Endothelial cell of hepatic sinusoid (primary cell): ENCODE results near the gene PRR5L.

Experiments
- in situ Hi-C: cut with HindIII; loops from 2 replicates; pipeline ENCODE4 v1.10.0; 2017; ENCODE audit warnings: low sequenced_read_pairs

Gene PRR5L

DNA sequence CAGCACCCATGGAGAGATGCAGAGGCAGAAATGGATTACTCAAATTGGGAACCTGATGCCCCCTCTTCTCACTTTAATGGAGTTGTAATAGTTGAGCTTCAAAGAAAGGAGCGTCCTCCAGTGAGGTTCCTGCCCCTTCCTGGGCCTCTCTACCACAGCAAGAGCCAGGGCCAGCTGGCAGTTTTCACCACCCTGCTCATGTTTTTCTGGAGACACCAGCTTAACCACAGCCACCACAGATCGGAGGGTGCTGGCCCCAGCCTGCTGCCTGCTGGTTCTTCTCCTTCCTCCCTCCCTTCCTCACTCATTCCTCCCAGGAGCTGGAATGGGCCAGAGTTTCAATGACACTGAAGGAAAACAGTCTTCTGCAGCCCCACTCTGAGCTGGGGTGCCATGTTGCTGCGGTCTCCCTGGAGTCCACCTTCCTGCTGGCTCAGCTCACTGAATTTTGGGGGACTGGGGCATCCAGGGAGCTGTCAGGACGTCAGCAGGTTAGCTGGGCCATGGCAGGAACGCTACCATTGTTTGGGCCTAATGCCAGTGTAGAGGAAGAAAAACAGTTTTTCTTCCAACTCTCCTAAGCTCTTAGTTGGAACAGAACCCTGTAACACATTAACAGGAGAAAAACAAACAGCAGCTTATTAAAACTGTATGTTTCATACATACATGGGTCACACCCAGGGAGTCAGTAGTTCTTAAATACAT lies 156.3 kb downstream of the PRR5L start:
- in situ Hi-C loops: no loop called here

DNA sequence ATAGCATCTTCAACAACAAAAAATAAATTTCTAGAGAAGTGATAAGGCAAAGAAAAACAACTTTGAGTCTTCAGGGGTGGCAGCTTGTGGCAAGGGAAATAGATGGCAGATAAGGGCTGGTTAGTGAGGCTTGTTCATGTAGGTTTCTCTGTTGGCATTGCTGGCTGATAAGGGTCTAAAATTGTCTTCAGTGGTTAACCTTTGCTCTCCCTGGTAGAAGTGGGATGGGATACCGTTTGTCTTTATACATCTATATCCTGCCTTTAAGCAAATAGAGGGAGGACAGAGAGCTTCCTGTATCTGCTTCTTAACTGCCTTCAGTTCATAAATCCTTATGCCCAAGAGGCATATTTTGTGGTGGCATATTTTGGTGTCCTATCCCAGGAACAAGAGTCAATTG lies 156.9 kb downstream of the PRR5L start:
- in situ Hi-C loops: no loop called here

DNA sequence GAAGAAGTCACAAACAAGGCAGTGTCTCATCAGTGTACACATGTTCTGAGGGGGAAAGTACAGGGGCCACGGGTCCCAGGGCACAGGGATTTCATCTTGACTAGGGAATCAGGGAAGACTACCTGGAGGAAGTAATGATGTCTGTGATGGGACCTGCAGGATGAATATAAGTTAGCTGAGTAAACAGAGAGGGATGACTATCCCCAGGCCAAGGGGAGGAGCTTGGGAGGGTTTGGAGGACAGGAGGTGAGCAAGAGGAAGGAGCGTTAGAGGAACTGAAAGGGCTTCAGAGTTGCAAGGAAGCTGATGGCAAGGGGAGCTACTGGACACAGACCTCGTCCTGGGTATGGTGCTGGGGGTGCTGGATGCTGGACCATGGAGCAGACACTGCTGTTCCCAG lies 157.6 kb downstream of the PRR5L start:
- in situ Hi-C loops: no loop called here

DNA sequence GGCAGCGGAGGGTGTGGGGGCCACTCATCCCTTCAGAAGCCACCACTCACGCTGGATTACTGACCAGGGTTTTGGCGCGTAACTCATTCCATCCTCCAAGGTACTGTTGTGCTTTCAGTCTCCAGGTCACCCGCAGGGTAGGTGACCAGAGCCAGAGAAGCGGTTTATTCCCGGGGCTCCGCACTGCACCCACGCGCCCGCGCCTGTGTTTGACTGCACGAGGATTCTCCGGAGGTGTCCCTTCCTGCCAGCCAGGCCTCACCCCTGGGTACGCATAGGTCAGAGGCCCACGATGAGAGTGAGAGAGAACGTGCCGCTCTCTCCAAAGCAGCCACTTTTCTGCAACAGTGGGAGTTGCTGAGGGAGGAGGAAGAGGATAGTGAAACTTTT lies 158.5 kb downstream of the PRR5L start:
- in situ Hi-C loops: no loop called here

DNA sequence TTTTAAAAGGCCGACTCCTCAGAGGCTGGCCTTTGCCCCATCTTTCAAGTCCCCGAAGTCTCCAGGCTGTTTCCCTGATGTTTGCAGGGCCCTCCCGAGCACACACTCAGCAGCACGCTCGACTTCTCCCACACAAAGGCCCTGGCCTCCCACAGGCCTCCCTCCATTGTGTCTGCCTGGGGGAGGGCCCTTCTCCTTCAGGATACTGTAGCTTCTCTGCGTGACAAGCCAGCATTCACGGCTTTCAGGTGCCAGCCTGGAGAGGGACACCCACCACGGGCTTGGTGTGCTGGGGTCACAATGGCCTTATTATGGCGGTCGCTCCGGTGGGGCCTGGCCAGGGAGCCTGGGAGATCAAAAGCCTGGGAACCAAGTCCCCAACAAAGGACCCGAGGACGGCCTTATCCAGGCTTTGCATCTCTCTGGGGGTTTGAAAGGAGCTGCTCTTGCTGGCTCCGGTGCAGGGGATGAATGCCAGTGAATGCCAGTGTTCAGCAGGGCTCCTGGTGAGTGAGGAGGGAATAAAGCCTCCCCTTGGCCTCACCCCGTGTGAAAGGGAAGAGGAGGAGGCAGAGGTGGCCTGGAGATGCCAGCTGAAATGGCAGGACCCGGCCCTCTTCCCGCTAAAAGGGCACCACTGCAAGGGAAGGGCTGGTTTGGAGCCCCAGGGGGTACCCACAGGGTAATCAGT lies 159.0 kb downstream of the PRR5L start:
- in situ Hi-C loops: no loop called here

DNA sequence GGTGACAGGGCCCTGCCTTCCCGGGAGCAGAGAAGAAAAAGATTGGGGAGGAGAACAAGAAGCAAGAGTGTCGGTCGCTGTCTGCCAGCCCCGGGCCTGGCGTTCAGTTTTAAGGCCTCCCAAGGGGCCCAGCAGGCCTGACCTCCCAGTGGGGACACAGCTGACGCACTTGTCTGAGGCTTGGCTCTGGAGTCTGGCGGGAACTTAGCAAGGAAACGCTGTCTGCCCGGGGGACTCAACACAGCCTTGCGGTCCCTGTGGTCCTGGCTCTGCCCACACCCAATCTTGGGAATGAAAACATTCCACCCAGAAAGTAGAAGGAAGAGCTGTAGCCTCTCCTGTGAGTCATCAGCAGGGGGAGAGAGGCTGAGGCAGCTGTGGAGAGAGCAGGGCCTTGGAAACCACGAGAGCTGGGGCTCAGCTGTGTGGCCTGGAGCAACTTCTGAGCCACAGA lies 159.6 kb downstream of the PRR5L start:
- in situ Hi-C loops: no loop called here

DNA sequence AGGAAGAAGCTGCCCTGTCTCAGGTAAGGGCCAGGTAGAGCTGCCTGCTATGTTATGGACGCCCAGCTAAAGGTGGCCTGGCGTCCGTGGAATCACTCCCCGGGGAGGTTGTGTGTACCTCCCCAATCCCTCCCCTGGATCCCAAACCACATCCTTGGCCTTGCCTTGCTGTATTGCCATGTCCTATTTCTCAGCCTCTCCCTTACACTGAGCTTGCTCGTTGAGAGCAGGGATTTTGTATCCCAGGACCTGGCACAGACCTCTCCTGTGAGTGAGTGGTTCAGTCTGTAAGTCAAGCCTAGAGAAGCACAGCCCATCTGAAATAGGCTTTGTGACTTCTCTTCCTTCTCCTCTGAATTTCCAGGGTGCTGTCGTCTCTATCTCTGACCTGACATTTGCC lies 160.1 kb downstream of the PRR5L start:
- in situ Hi-C loops: no loop called here

DNA sequence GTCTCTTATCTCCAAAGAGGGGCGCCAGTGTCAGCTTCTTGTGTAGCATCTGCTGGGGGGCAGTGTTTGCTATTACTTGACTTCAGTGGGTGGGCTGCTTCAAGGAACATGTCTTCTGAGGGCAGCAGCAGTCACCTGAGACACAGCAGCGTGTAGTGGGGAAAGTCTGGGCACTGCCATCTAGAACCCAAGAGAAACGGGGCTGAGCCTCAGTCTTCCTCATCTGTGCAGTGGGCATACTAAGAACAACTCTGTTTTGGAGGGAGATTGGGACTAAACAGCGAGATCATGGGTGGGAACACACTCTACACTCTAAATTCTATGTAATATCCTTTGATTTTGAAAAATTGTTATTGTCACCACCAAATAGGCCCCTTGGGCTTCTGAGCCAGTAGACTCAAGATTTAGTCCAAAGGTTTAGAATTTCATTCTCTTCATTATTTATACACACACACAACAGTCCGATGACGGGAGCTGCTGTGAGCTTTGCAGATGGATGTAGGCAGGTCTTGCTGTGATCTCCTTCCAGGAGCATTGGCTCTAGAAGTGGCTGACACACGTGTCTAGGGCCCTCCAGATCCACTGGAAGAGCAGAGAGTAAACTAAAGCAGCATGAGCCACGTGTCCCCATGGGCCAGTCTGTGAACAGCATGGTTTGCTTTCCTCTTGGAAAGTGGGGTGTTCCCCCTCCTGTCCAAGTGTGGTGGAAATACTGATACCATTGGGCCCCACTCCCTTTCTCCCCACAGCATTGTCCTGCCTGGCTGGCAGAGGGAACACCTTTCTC lies 162.2 kb downstream of the PRR5L start:
- in situ Hi-C loops: no loop called here

DNA sequence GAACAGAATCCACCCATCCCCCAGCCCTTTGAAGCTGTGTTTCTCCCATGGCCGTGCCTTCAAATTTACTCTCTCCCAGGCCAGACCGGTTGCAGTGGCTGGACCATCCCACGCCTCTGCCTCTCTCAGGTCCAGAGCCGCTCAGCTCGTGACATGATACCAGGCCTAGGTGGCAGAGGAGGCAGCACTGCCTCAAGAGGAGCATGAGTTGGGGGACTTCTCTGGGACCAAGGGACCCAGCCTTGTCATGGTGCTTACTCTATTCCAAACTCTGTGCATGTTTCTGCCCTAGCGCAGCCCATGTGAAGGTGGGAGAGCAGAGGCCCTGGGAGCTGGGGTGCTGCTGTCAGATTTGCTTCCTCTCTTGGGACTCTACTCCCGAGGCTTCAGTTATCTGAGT lies 163.0 kb downstream of the PRR5L start:
- in situ Hi-C loops: no loop called here

DNA sequence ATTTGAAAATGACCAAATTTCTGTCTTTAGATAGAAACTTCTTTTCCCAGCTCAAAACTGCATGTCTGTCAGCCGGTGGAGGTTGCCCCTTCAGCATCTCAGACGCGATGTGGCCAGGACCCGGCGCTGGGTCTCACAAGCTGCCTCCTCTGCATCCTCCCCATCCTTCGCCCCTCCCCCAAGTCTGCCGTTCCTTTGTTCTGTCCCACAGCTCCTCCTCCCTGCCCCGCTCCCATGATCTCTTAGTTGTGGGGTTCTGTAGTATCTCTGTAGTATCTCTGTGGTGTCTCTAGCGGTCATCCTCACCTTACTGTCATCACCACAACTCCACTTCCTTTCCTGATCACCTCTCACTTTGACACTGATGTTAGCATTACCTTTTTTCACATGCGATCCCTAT lies 164.1 kb downstream of the PRR5L start:
- in situ Hi-C loops: no loop called here

DNA sequence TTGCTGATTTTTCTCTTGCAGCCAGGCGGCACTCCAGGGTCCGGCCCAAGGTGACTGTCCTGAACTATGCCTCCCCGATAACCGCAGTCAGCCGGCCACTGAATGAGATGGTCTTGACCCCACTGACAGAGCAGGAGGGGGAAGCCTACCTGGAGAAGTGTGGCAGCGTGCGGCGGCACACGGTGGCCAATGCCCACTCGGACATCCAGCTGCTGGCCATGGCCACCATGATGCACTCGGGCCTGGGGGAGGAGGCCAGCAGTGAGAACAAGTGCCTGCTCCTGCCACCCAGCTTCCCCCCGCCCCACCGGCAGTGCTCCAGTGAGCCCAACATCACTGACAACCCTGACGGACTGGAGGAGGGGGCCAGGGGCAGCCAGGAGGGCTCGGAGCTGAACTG lies 166.2 kb downstream of the PRR5L start:
- in situ Hi-C loops: no loop called here

DNA sequence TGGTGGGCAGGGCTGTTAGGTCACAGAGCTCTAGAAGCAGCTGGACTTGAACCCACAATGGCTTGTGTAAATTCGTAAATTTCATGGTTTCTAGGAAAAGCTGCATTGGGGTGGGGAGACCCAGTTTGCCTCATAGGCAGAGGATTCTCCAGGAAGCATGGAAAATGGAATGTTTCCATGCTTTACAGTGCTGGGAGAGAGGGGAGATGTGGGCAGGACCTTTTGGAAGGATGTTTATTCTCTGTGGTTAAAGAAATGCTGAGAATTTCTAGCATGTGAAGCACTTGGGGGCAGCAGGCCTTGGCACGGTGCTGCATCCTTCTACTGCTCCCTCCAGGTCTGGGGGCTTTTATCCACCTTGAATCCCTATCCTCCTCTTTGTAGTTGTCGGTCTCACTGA lies 167.7 kb downstream of the PRR5L start:
- in situ Hi-C loops: no loop called here

DNA sequence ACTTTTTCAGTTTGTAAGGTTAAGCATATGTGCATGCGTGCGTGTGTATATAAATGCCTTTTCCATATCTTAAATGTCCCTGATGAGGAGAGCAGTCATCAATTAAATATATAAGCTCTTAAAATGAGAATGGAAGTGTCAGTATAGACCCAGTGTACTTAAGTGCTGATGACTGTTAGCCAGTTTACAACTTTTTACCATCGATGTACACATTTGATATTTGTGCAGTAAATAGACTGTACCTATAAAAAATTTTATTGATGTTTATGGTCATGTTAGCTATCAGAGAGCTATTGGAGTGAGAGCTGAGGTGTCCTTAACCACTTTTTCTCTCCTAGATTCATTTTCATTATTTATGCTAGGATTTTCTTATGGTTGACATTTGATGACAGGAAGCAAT lies 168.6 kb downstream of the PRR5L start:
- in situ Hi-C loops: no loop called here

DNA sequence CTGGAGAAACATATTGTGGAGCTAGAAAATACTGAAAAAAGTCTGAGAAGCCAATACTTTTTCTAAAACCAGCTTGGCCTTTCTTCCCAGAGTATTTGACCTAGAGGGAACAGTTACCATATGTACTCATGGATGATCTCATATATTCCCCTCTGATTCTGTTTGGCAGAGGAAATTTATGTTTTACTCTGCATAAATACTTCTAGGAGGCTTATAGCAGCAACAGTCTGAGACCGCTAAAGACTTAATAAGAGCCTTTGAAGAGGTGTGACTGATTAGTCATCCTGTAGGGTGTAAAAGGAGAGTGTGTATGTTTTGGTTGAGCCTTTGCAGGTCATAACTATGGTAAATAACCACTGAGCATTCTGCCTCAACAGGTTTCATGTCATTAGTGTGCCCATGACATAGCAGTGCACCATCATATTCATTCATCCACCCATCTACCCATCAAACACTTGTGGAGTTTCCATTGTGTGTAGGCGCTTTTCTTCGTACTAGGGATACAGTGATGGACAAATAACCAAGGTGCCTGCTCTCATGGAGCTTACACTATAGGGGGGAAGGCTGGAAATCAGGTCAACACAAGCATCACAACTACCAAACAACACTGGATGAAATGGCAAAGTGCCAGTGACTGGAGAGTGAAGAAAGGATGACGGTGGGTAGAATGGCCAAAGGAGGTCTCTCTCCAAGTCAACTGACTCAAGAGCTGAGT lies 169.5 kb downstream of the PRR5L start:
- in situ Hi-C loops: no loop called here

DNA sequence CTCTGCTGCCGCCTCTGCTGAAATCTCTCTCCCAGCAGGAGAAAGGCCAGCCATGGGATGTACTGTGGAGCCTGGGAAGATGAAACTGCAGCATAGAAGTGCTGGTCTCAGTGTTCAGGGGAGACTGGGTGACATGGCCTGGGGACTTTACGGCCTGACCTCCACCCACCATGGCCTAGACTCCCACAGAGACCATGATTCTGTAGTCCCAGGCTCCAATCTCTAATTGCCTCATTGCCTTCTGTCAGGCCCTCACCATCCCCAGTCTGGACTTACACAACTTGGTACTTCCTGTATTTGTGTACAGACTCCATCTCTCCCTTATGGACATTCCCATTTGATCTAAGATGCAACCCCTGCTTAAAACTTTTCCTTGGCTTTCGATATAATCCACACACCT lies 170.9 kb downstream of the PRR5L start:
- in situ Hi-C loops: no loop called here

DNA sequence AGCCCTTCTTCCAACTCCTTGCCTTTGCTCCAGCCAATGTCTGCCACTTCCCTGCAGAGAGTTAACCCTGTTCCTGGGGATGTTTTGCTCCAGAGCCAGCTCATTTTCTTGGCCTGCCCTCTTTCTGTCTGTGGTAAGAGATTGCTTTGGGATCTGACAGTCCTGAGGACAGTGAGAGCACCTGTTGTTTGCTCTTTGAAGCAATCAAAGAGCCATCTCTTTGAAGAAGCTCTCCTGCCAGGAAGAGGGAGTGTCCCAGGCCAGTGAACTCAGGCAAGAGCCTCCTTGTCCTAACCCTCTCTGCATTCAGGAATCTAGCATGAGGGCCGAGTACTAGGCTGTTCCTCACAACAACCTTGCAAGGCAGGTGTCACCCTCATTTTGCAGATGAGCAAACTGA lies 171.8 kb downstream of the PRR5L start:
- in situ Hi-C loops: no loop called here

DNA sequence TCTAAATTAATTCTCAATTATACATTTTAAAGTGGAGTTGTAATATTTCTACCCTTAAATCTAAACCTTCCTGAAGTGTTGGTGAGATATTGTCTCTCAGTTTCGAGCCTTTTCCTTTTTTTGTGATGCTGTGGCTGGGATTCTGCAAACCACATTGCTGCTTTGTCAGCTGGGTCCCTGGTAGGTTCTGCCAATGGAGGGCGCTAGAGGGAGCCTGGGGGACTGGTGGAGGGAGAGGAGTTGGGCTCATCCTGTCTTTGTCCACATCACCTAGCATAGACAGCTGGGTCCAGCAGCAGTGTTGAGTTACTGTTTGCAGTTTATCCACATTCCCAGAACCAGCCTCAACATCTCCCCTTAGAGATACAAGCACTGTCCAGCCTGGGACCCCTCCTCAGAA lies 173.0 kb downstream of the PRR5L start:
- in situ Hi-C loops: no loop called here

DNA sequence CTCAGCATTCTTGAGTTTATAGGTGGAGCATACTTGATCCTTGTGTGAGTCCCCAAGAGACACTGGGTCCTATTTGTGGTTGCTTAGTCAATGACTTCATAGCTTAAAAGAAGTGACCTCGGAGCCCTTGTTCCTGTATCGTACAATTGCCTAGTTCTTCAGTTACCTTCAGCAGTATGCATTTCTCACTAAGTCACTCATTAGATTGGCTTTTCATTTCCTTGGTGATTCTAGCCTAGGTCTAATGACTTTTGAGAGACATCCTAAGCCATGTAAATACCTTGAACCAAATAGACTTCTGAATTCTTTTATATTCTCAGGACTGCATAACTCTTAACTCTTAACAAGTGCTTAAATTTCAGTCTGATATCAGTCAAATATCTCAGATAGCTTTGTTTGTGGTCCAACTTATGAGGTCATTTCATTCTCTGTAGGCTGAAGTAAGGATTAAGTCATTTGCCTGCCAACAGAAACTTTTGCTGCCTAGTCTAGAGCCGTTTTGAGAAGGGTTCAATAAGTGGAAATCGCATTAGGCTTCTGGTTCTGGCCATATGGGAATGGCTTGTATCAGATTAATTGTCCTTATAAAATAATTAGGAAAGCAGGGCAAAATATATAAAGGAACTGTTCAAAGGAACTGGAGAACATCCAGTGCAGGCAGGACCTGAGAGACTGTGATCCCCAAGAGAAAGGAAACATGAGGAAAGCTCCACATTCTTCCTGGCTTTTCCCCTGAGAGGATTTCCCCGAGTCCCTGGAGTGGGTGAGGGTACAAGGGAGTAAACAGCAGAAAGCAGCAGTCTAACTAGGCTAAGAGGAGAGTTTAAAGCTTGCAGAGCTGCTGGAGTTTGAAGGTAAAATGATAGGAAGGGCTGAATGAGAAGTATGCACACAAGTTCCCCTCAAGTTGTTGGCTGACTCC lies 174.1 kb downstream of the PRR5L start:
- in situ Hi-C loops: loop anchor here (5.0 kb wide), 1 partner anchor 88 kb away; no protein-coding TSS in a partner anchor

DNA sequence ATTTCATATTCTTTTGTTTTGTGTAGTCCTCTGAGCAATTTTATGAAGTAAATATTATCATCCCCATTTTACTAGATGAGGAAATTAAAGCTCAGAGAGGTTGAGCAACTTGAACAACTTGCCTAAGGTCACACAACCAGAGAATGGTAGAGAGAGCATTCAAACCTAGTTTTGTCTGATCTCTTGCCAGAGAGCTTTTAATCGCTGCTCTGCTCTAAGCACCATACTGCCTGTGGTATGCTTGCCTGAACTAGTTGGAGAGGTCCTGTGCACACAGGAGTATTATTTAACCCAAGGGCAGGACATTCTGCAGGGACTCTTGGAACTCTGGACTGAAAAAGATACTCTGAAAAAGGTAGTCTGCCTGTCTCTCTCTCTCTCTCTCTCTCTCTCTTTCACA lies 175.5 kb downstream of the PRR5L start:
- in situ Hi-C loops: loop anchor here (5.0 kb wide), 1 partner anchor 89 kb away; no protein-coding TSS in a partner anchor

DNA sequence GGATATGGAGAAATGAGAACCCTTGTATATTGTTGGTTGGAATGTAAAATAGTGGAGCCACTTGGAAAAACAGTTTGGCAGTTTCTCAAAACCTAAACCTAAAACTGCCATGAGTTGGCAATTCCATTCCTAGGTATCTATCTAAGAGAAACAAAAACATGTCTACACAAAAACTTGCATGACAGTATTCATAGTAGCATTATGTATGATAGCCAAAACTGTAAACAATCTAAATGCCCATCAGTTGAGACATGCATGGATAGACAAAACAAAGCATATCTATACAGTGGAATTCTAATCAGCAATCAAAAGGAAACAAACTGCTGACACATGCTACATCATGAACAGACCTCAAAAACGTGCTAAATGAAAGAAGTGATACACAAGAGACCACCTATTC lies 179.1 kb downstream of the PRR5L start:
- in situ Hi-C loops: no loop called here
